ENCODE results near the gene PICALM. TPM values are rescaled to one million over a fixed set of nuclear protein-coding genes. Genes with fewer than 3 reads are reported as not detected.

PICALM gene
- total RNA-seq, 1 experiment from 2014 or later, result 566 TPM

DNA sequence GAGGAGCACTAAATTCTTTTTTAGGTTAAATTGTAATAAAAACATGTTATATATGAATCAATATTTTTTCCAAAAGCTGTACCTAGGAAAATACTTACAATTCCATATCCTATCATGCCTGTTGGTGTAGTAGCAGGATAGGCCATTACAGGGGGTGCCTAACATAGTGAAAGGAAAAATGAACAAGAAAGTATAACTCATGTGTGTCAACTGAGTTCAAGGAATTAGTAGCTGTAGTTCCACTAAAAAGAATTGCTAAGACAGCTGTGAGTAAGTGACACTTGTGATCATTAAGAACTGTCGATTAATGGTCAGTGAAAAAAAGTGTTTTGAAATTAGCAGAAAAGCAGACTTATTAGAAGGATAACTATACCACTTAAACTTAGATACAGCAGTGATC is 92.4 kb downstream of the PICALM start:
- no peak overlapping the region for H3K9ac ChIP-seq (ENCODE audit: low read length)
- H3K4me3 ChIP-seq (ENCODE audit: low read length), result no peak overlapping the region
- no peaks in the 10 kb centered on the region for H4K20me1 ChIP-seq (ENCODE audit: insufficient read depth, low read depth, low read length)
- no peak for DNase-seq
- H3K4me1 ChIP-seq (ENCODE audit: low read length), result no peaks in the 10 kb centered on the region
- no peaks in the 10 kb centered on the region for H3K9me3 ChIP-seq (ENCODE audit: low read length)
- no peak overlapping the region for H3K4me2 ChIP-seq (ENCODE audit: low read depth, low read length, poor library complexity, severe bottlenecking)
- peaks cover 69% of the 10 kb centered on the region for H3K79me2 ChIP-seq (ENCODE audit: low read length)
- peaks cover 87% of the 10 kb centered on the region for H3K36me3 ChIP-seq (ENCODE audit: insufficient read depth, low read length)
- H3K27ac ChIP-seq (ENCODE audit: low read length), result no peak overlapping the region
- no peaks in the 10 kb centered on the region for H3K9me2 ChIP-seq (replicated peaks; ENCODE audit: insufficient read depth, low read length)
- no peaks in the 10 kb centered on the region for H3K27me3 ChIP-seq (ENCODE audit: low read length)
- H2AFZ ChIP-seq (ENCODE audit: low read length), result no peak overlapping the region

DNA sequence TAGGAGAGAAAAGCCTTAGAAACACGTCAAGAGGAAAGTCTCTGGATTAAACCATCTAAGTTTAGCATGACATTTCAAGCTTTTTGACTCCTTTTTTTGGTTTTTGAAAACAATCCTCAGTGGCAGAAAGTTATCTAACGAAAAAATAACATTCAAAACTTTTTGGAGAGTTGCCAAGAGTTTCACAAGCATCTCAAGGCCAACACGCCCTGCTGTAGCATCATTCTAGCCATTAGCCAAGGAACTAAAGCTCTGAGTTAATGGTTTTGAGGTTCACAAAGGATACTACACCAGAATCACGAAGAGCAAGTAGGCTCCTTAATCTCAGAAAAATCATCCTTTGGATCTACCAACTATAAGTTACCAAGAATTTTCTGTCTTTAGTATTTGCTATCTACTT is 94.8 kb downstream of the PICALM start:
- H3K27me3 ChIP-seq (ENCODE audit: low read length), result no peaks in the 10 kb centered on the region
- H3K4me1 ChIP-seq (ENCODE audit: low read length), result no peaks in the 10 kb centered on the region
- peaks cover 83% of the 10 kb centered on the region for H3K79me2 ChIP-seq (ENCODE audit: low read length)
- H2AFZ ChIP-seq (ENCODE audit: low read length), result no peak overlapping the region
- H3K9me3 ChIP-seq (ENCODE audit: low read length), result no peaks in the 10 kb centered on the region
- H3K4me2 ChIP-seq (ENCODE audit: low read depth, low read length, poor library complexity, severe bottlenecking), result no peak overlapping the region
- peaks cover 85% of the 10 kb centered on the region for H3K36me3 ChIP-seq (ENCODE audit: insufficient read depth, low read length)
- no peaks in the 10 kb centered on the region for H3K9me2 ChIP-seq (replicated peaks; ENCODE audit: insufficient read depth, low read length)
- H3K27ac ChIP-seq (ENCODE audit: low read length), result no peak overlapping the region
- no peaks in the 10 kb centered on the region for H4K20me1 ChIP-seq (ENCODE audit: insufficient read depth, low read depth, low read length)
- H3K4me3 ChIP-seq (ENCODE audit: low read length), result no peak overlapping the region
- H3K9ac ChIP-seq (ENCODE audit: low read length), result no peak overlapping the region
- DNase-seq, result no peak

DNA sequence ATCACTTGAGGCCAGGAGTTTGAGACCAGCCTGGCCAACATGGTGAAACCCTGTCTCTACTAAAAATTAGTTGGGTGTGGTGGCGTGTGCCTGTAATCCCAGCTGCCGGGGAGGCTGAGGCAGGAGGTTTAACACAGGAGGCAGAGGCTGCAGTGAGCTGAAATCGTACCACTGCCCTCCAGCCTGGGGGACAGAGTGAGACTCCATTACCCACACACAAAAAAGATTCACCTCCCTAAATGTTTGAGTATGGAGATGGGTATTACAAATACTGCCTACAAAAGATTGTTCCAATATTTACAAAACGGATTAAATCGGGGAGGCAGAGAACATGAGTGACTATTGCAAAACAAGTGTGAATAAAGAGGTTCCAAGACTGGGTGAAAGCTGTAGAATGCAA is 98.3 kb downstream of the PICALM start:
- H3K9me2 ChIP-seq (replicated peaks; ENCODE audit: insufficient read depth, low read length), result no peaks in the 10 kb centered on the region
- no peak overlapping the region for H3K4me2 ChIP-seq (ENCODE audit: low read depth, low read length, poor library complexity, severe bottlenecking)
- no peaks in the 10 kb centered on the region for H4K20me1 ChIP-seq (ENCODE audit: insufficient read depth, low read depth, low read length)
- no peak overlapping the region for H3K4me3 ChIP-seq (ENCODE audit: low read length)
- H2AFZ ChIP-seq (ENCODE audit: low read length), result no peak overlapping the region
- H3K9ac ChIP-seq (ENCODE audit: low read length), result no peak overlapping the region
- H3K27ac ChIP-seq (ENCODE audit: low read length), result no peak overlapping the region
- no peaks in the 10 kb centered on the region for H3K9me3 ChIP-seq (ENCODE audit: low read length)
- H3K27me3 ChIP-seq (ENCODE audit: low read length), result no peaks in the 10 kb centered on the region
- no peaks in the 10 kb centered on the region for H3K4me1 ChIP-seq (ENCODE audit: low read length)
- peaks cover 90% of the 10 kb centered on the region for H3K79me2 ChIP-seq (ENCODE audit: low read length)
- DNase-seq, result no peak
- peaks cover 82% of the 10 kb centered on the region for H3K36me3 ChIP-seq (ENCODE audit: insufficient read depth, low read length)

DNA sequence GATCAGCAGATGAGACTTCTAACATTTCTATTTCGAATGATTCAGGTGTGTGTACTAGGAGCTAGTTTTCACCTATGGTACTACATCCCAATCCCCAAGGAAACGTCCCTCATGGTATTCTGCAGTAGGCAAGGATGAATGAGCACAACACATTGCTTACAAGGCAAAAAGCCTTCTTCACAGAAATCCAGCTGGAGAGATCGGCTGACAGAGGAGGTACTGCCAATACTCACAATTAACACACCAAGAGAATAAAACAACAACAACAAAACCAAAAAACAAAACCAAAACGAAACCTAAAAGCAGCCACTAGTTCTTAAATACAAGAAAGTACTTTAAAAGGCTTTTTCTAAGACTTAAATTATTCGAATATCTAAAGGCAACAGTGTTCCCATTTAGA is 101.4 kb downstream of the PICALM start:
- DNase-seq, result no peak
- H3K9me3 ChIP-seq (ENCODE audit: low read length), result no peaks in the 10 kb centered on the region
- H3K9me2 ChIP-seq (replicated peaks; ENCODE audit: insufficient read depth, low read length), result no peaks in the 10 kb centered on the region
- no peak overlapping the region for H3K4me3 ChIP-seq (ENCODE audit: low read length)
- H3K27me3 ChIP-seq (ENCODE audit: low read length), result no peaks in the 10 kb centered on the region
- H3K4me1 ChIP-seq (ENCODE audit: low read length), result no peaks in the 10 kb centered on the region
- peaks cover 87% of the 10 kb centered on the region for H3K79me2 ChIP-seq (ENCODE audit: low read length)
- H4K20me1 ChIP-seq (ENCODE audit: insufficient read depth, low read depth, low read length), result no peaks in the 10 kb centered on the region
- H2AFZ ChIP-seq (ENCODE audit: low read length), result no peak overlapping the region
- H3K36me3 ChIP-seq (ENCODE audit: insufficient read depth, low read length), result peaks cover 65% of the 10 kb centered on the region
- no peak overlapping the region for H3K27ac ChIP-seq (ENCODE audit: low read length)
- H3K4me2 ChIP-seq (ENCODE audit: low read depth, low read length, poor library complexity, severe bottlenecking), result no peak overlapping the region
- no peak overlapping the region for H3K9ac ChIP-seq (ENCODE audit: low read length)

DNA sequence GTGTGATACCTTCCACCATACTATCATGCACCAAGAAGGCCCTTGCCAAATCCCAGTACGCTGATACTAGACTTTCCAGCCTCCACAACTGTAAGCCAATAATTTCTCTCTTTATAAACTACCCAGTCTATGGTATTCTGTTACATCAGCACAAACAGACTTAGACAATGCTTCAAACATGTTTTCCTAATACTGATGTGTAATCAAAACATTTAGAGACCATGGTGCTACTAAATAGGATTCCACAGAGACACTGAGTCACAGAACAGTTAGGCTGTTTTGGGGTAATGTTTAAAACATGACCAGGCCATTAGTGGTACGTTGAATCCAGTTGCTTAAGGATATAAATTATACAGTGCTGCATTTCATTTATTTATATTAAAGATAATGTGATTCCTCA is 103.7 kb downstream of the PICALM start:
- Histone ChIP-seq H3K79me2 (ENCODE audit: low read length) (peaks cover 82% of the 10 kb centered on the region), H2AFZ (ENCODE audit: low read length) (no peak overlapping the region), H3K36me3 (ENCODE audit: insufficient read depth, low read length) (peaks cover 57% of the 10 kb centered on the region; the same call in 1 of the 2 replicates)

DNA sequence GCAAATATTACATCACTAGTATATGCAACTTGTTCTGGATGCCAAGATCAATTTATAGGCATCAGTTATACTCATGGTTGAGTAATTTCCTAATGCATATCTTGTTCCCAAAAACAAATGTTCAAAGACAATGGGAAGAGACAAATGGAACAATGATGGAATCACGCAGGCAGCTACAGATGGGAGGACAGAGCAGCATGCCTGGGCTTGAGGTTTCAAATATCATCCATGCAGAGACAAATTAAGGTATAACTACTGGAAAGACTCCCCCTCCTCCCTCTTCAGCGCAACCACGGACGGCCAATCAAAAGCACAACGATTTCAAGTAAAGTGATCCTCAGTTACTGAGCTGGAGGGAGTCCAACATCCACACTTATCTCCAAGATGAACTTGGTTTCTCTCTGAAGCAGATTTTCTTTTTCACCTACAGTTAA is 106.9 kb downstream of the PICALM start:
- Histone ChIP-seq H2AFZ (ENCODE audit: low read length) (no peak overlapping the region), H3K9me2 (replicated peaks; ENCODE audit: insufficient read depth, low read length) (no peaks in the 10 kb centered on the region), H3K9ac (ENCODE audit: low read length) (no peak overlapping the region), H3K27ac (ENCODE audit: low read length) (no peak overlapping the region), H3K4me3 (ENCODE audit: low read length) (no peak overlapping the region), H3K79me2 (ENCODE audit: low read length) (peaks cover 49% of the 10 kb centered on the region), H4K20me1 (ENCODE audit: insufficient read depth, low read depth, low read length) (no peaks in the 10 kb centered on the region), H3K4me2 (ENCODE audit: low read depth, low read length, poor library complexity, severe bottlenecking) (no peak overlapping the region), H3K27me3 (ENCODE audit: low read length) (no peaks in the 10 kb centered on the region), H3K4me1 (ENCODE audit: low read length) (no peaks in the 10 kb centered on the region), H3K9me3 (ENCODE audit: low read length) (no peaks in the 10 kb centered on the region), H3K36me3 (ENCODE audit: insufficient read depth, low read length) (peaks cover 56% of the 10 kb centered on the region)
- no peak for DNase-seq

More for the DNA sequence above, 103.7 kb downstream of the PICALM start:
- Histone ChIP-seq H3K9me3 (ENCODE audit: low read length) (no peaks in the 10 kb centered on the region), H3K27ac (ENCODE audit: low read length) (no peak overlapping the region), H4K20me1 (ENCODE audit: insufficient read depth, low read depth, low read length) (no peaks in the 10 kb centered on the region), H3K27me3 (ENCODE audit: low read length) (no peaks in the 10 kb centered on the region), H3K4me3 (ENCODE audit: low read length) (no peak overlapping the region), H3K4me1 (ENCODE audit: low read length) (no peaks in the 10 kb centered on the region), H3K9me2 (replicated peaks; ENCODE audit: insufficient read depth, low read length) (no peaks in the 10 kb centered on the region), H3K9ac (ENCODE audit: low read length) (no peak overlapping the region), H3K4me2 (ENCODE audit: low read depth, low read length, poor library complexity, severe bottlenecking) (no peak overlapping the region)
- no peak for DNase-seq

DNA sequence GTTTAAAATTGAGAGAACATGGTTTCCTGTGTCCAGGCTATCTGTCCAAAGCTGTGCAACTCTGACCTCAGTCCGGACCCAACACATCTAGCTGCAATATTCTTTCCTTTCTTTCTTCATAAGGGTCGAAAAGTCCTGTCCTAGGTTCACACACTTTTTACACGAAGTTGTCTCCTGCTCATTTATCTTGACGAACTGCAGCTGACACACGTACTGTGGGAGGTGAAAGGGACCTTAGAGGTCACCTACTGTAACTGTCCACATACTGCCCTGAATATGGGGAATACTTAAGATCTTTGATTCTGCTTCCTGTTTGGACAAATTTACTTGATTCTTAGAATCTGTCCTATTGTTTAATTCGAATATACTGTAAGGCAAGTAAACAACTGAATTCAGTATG is 107.8 kb downstream of the PICALM start:
- Histone ChIP-seq H3K36me3 (ENCODE audit: insufficient read depth, low read length) (peaks cover 58% of the 10 kb centered on the region), H3K4me2 (ENCODE audit: low read depth, low read length, poor library complexity, severe bottlenecking) (no peak overlapping the region), H3K27me3 (ENCODE audit: low read length) (no peaks in the 10 kb centered on the region), H3K9ac (ENCODE audit: low read length) (no peak overlapping the region), H3K79me2 (ENCODE audit: low read length) (peaks cover 41% of the 10 kb centered on the region), H2AFZ (ENCODE audit: low read length) (no peak overlapping the region), H3K9me2 (replicated peaks; ENCODE audit: insufficient read depth, low read length) (no peaks in the 10 kb centered on the region), H3K4me3 (ENCODE audit: low read length) (no peak overlapping the region), H3K27ac (ENCODE audit: low read length) (no peak overlapping the region), H3K9me3 (ENCODE audit: low read length) (no peaks in the 10 kb centered on the region), H4K20me1 (ENCODE audit: insufficient read depth, low read depth, low read length) (no peaks in the 10 kb centered on the region), H3K4me1 (ENCODE audit: low read length) (no peaks in the 10 kb centered on the region)
- no peak for DNase-seq

DNA sequence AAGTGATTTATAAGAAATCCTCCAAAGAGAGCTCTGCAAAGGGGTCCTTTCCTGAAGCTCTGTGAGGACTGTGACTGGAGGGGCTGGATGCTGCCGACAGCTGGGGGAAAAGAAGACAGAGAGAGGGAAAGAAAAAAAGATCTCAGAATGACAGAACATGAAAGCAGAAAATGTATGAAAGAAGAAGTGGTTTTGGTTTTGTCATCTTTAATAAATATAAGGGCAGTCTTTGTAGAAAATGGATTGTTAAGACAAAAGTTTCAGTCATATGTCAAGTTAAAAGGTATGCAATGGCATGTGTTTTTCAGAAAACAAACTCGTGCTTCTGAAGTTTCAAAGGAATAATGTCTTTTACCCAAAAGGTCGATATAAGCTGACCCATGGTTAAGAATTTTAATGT is 108.2 kb downstream of the PICALM start:
- DNase-seq, result no peak
- Histone ChIP-seq H3K36me3 (ENCODE audit: insufficient read depth, low read length) (peaks cover 63% of the 10 kb centered on the region), H3K27me3 (ENCODE audit: low read length) (no peaks in the 10 kb centered on the region), H3K9me2 (replicated peaks; ENCODE audit: insufficient read depth, low read length) (no peaks in the 10 kb centered on the region), H3K4me1 (ENCODE audit: low read length) (no peaks in the 10 kb centered on the region), H3K27ac (ENCODE audit: low read length) (no peak overlapping the region), H3K4me3 (ENCODE audit: low read length) (no peak overlapping the region), H2AFZ (ENCODE audit: low read length) (no peak overlapping the region), H3K79me2 (ENCODE audit: low read length) (peaks cover 39% of the 10 kb centered on the region), H4K20me1 (ENCODE audit: insufficient read depth, low read depth, low read length) (no peaks in the 10 kb centered on the region), H3K9ac (ENCODE audit: low read length) (no peak overlapping the region), H3K9me3 (ENCODE audit: low read length) (no peaks in the 10 kb centered on the region), H3K4me2 (ENCODE audit: low read depth, low read length, poor library complexity, severe bottlenecking) (no peak overlapping the region)

DNA sequence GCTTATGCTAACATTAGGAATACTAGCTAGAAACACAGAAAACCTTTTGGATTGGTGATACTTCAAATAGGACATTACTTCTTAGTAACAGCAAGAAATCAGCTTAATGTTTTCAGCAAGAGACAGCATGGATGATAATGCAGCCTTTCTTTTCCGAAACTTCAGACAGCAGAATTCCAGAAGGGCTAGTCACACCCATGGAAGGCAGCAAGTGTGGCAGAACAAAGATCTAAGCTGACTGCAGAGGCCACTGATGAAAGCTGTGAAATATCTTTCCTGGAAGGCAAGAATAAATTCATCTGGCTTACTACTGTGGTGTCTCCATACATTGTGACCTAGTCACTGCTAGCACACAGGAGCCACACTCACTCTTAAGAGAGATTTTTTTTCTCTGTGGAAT is 113.4 kb downstream of the PICALM start:
- Histone ChIP-seq H4K20me1 (ENCODE audit: insufficient read depth, low read depth, low read length) (no peaks in the 10 kb centered on the region), H3K9me2 (replicated peaks; ENCODE audit: insufficient read depth, low read length) (no peaks in the 10 kb centered on the region), H3K79me2 (ENCODE audit: low read length) (0 out of 2 replicates have a peak, but pooled peaks cover under 1% of the 10 kb centered on the region), H3K27ac (ENCODE audit: low read length) (no peak overlapping the region), H3K4me1 (ENCODE audit: low read length) (no peaks in the 10 kb centered on the region), H3K9me3 (ENCODE audit: low read length) (no peaks in the 10 kb centered on the region), H3K9ac (ENCODE audit: low read length) (no peak overlapping the region), H3K36me3 (ENCODE audit: insufficient read depth, low read length) (peaks cover 63% of the 10 kb centered on the region), H3K27me3 (ENCODE audit: low read length) (no peaks in the 10 kb centered on the region), H2AFZ (ENCODE audit: low read length) (no peak overlapping the region), H3K4me2 (ENCODE audit: low read depth, low read length, poor library complexity, severe bottlenecking) (no peak overlapping the region), H3K4me3 (ENCODE audit: low read length) (no peak overlapping the region)
- DNase-seq, result no peak

Measured in Karpas-422 (cell line).